ENCODE results near the gene NSG2.

Gene NSG2

DNA sequence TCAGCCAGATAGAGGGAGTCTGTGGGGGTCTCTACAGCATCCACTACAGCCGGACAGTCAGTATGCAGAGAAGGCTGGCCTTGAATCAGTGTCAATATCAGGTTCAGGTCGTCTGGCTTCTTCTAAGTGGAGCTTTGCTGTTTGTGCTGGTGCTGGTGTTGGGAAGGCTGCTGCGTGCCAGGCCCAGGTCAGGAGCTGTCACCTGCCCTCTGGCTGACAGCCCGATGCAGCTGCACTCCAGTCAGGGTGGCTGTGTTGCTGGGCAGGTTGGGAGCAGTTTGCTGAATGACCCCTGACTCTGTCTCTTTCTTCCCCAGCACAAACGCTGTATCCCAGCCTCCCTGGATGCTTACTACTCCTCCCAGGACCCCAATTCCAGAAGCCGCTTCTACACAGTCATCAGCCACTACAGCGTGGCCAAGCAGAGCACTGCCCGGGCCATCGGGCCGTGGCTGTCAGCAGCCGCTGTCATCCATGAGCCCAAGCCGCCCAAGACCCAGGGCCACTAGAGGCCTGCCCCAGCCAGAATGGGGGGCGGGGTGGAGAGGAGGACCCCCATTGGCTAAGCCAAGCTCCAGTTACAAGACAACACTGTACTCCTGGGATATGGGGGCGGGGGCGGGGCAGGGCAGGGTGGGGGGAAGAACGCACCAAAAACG is 61.6 kb downstream of the NSG2 start:
- TF ChIP-seq, protein P1, sequence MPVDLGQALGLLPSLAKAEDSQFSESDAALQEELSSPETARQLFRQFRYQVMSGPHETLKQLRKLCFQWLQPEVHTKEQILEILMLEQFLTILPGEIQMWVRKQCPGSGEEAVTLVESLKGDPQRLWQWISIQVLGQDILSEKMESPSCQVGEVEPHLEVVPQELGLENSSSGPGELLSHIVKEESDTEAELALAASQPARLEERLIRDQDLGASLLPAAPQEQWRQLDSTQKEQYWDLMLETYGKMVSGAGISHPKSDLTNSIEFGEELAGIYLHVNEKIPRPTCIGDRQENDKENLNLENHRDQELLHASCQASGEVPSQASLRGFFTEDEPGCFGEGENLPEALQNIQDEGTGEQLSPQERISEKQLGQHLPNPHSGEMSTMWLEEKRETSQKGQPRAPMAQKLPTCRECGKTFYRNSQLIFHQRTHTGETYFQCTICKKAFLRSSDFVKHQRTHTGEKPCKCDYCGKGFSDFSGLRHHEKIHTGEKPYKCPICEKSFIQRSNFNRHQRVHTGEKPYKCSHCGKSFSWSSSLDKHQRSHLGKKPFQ (tag by site-specific recombination; IDR thresholded peaks at IDR 0.05) = no peak
- no peak for TF ChIP-seq ZNF529 (tag by site-specific recombination; IDR thresholded peaks at IDR 0.05; ENCODE audit: insufficient replicate concordance)
- TF ChIP-seq ZNF169 (tag by site-specific recombination; IDR thresholded peaks at IDR 0.05) = no peak
- TF ChIP-seq, protein P2, sequence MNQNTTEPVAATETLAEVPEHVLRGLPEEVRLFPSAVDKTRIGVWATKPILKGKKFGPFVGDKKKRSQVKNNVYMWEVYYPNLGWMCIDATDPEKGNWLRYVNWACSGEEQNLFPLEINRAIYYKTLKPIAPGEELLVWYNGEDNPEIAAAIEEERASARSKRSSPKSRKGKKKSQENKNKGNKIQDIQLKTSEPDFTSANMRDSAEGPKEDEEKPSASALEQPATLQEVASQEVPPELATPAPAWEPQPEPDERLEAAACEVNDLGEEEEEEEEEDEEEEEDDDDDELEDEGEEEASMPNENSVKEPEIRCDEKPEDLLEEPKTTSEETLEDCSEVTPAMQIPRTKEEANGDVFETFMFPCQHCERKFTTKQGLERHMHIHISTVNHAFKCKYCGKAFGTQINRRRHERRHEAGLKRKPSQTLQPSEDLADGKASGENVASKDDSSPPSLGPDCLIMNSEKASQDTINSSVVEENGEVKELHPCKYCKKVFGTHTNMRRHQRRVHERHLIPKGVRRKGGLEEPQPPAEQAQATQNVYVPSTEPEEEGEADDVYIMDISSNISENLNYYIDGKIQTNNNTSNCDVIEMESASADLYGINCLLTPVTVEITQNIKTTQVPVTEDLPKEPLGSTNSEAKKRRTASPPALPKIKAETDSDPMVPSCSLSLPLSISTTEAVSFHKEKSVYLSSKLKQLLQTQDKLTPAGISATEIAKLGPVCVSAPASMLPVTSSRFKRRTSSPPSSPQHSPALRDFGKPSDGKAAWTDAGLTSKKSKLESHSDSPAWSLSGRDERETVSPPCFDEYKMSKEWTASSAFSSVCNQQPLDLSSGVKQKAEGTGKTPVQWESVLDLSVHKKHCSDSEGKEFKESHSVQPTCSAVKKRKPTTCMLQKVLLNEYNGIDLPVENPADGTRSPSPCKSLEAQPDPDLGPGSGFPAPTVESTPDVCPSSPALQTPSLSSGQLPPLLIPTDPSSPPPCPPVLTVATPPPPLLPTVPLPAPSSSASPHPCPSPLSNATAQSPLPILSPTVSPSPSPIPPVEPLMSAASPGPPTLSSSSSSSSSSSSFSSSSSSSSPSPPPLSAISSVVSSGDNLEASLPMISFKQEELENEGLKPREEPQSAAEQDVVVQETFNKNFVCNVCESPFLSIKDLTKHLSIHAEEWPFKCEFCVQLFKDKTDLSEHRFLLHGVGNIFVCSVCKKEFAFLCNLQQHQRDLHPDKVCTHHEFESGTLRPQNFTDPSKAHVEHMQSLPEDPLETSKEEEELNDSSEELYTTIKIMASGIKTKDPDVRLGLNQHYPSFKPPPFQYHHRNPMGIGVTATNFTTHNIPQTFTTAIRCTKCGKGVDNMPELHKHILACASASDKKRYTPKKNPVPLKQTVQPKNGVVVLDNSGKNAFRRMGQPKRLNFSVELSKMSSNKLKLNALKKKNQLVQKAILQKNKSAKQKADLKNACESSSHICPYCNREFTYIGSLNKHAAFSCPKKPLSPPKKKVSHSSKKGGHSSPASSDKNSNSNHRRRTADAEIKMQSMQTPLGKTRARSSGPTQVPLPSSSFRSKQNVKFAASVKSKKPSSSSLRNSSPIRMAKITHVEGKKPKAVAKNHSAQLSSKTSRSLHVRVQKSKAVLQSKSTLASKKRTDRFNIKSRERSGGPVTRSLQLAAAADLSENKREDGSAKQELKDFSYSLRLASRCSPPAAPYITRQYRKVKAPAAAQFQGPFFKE (tag by site-specific recombination; IDR thresholded peaks at IDR 0.05; ENCODE audit: borderline replicate concordance) = no peak
- TF ChIP-seq, protein P3, sequence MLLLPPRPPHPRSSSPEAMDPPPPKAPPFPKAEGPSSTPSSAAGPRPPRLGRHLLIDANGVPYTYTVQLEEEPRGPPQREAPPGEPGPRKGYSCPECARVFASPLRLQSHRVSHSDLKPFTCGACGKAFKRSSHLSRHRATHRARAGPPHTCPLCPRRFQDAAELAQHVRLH (tag by site-specific recombination; IDR thresholded peaks at IDR 0.05) = no peak
- no peak for TF ChIP-seq KLF10 (tag by site-specific recombination; IDR thresholded peaks at IDR 0.05)
- TF ChIP-seq ZNF670 (tag by site-specific recombination; IDR thresholded peaks at IDR 0.05; ENCODE audit: low read depth) = no peak
- TF ChIP-seq, protein P4, sequence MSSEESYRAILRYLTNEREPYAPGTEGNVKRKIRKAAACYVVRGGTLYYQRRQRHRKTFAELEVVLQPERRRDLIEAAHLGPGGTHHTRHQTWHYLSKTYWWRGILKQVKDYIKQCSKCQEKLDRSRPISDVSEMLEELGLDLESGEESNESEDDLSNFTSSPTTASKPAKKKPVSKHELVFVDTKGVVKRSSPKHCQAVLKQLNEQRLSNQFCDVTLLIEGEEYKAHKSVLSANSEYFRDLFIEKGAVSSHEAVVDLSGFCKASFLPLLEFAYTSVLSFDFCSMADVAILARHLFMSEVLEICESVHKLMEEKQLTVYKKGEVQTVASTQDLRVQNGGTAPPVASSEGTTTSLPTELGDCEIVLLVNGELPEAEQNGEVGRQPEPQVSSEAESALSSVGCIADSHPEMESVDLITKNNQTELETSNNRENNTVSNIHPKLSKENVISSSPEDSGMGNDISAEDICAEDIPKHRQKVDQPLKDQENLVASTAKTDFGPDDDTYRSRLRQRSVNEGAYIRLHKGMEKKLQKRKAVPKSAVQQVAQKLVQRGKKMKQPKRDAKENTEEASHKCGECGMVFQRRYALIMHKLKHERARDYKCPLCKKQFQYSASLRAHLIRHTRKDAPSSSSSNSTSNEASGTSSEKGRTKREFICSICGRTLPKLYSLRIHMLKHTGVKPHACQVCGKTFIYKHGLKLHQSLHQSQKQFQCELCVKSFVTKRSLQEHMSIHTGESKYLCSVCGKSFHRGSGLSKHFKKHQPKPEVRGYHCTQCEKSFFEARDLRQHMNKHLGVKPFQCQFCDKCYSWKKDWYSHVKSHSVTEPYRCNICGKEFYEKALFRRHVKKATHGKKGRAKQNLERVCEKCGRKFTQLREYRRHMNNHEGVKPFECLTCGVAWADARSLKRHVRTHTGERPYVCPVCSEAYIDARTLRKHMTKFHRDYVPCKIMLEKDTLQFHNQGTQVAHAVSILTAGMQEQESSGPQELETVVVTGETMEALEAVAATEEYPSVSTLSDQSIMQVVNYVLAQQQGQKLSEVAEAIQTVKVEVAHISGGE (tag by site-specific recombination; conservative IDR thresholded peaks at IDR 0.05; ENCODE audit: low read depth) = no peak
- TF ChIP-seq, protein P5, sequence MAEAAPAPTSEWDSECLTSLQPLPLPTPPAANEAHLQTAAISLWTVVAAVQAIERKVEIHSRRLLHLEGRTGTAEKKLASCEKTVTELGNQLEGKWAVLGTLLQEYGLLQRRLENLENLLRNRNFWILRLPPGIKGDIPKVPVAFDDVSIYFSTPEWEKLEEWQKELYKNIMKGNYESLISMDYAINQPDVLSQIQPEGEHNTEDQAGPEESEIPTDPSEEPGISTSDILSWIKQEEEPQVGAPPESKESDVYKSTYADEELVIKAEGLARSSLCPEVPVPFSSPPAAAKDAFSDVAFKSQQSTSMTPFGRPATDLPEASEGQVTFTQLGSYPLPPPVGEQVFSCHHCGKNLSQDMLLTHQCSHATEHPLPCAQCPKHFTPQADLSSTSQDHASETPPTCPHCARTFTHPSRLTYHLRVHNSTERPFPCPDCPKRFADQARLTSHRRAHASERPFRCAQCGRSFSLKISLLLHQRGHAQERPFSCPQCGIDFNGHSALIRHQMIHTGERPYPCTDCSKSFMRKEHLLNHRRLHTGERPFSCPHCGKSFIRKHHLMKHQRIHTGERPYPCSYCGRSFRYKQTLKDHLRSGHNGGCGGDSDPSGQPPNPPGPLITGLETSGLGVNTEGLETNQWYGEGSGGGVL (tag by site-specific recombination; IDR thresholded peaks at IDR 0.05) = no peak
- TF ChIP-seq ZNF132 (tag by site-specific recombination; IDR thresholded peaks at IDR 0.05; ENCODE audit: borderline replicate concordance) = no peak
- TF ChIP-seq, protein P6, sequence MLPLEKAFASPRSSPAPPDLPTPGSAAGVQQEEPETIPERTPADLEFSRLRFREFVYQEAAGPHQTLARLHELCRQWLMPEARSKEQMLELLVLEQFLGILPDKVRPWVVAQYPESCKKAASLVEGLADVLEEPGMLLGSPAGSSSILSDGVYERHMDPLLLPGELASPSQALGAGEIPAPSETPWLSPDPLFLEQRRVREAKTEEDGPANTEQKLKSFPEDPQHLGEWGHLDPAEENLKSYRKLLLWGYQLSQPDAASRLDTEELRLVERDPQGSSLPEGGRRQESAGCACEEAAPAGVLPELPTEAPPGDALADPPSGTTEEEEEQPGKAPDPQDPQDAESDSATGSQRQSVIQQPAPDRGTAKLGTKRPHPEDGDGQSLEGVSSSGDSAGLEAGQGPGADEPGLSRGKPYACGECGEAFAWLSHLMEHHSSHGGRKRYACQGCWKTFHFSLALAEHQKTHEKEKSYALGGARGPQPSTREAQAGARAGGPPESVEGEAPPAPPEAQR (tag by site-specific recombination; IDR thresholded peaks at IDR 0.05) = no peak
- TF ChIP-seq ZNF660 (tag by site-specific recombination; IDR thresholded peaks at IDR 0.05) = no peak
- no peak for TF ChIP-seq ZNF140 (tag by site-specific recombination; IDR thresholded peaks at IDR 0.05)
- TF ChIP-seq REPIN1 (tag by site-specific recombination; IDR thresholded peaks at IDR 0.05; ENCODE audit: low read depth) = no peak
- TF ChIP-seq, protein P7, sequence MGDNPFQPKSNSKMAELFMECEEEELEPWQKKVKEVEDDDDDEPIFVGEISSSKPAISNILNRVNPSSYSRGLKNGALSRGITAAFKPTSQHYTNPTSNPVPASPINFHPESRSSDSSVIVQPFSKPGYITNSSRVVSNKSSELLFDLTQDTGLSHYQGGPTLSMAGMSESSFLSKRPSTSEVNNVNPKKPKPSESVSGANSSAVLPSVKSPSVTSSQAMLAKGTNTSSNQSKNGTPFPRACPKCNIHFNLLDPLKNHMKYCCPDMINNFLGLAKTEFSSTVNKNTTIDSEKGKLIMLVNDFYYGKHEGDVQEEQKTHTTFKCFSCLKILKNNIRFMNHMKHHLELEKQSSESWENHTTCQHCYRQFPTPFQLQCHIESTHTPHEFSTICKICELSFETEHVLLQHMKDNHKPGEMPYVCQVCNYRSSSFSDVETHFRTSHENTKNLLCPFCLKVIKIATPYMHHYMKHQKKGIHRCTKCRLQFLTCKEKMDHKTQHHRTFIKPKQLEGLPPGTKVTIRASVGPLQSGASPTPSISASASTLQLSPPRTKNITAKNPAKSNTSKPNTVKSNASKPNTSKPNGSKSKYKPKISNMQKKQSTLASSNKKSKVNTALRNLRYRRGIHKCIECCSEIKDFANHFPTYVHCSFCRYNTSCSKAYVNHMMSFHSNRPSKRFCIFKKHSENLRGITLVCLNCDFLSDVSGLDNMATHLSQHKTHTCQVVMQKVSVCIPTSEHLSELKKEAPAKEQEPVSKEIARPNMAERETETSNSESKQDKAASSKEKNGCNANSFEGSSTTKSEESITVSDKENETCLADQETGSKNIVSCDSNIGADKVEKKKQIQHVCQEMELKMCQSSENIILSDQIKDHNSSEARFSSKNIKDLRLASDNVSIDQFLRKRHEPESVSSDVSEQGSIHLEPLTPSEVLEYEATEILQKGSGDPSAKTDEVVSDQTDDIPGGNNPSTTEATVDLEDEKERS (tag by site-specific recombination; IDR thresholded peaks at IDR 0.05) = no peak
- TF ChIP-seq ZFP41 (tag by site-specific recombination; IDR thresholded peaks at IDR 0.05; ENCODE audit: borderline replicate concordance) = no peak
- Histone ChIP-seq H3K27ac (ENCODE audit: extremely low read depth, low read depth, low read length) (no peak overlapping the region), H3K4me1 (ENCODE audit: control insufficient read depth, insufficient read depth, low read length) (no peaks in the 10 kb centered on the region), H3K4me3 (ENCODE audit: low read depth, low read length) (no peak overlapping the region), H3K9me3 (ENCODE audit: control insufficient read depth, insufficient read depth, low read depth, low read length) (no peaks in the 10 kb centered on the region), H3K36me3 (ENCODE audit: control insufficient read depth in 2 of 2, insufficient read depth in 1 of 2, low read length in 2 of 2) (no peaks in the 10 kb centered on the region)
- ChIA-PET CTCF (no interaction called here), POLR2A (no interaction called here)

Measured in HEK293 (cell line).